Measurements from ENCODE around the gene TIMM10B. TPM values are rescaled to one million over a fixed set of nuclear protein-coding genes. Genes with fewer than 3 reads are reported as not detected.

Gene TIMM10B
- total RNA-seq, 1 donor from 2014 or later, result 37.5 TPM

DNA sequence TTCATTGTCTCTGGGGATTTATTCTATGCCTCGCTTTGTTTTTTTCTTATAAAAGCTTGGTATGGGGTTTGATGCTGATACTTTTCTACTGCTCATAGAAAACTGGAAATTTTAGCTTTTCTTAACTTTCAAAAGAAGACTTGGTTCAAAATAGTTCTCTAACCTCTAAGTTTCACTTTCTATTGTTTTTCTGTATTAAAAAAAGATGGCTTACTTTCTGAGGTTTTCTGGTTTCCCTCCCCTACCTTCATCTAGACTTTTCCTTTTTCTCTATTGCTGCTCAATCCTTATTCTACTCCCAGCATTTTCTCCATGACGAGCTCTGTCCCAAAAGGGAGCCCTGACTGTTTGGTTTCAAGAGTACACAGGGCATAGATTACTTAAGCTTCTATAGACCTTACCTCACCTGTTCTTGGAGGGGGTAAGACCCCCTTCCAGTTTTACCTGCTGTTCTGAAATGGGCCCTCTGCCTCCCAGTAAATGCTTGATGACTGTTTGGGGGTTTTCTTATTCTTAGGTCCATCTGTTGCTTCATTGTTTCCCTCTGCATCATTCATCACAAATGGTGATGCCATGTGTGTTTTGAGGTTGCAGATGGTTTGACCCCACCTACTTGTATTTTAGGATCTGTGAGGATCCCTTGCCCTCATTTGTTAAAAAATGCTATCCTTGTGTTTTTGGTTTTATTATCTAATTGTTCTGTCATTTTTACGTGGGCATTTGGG is 45.3 kb downstream of the TIMM10B start:
- no peak for DNase-seq (ENCODE audit: low spot score, unreplicated experiment)
- Mint-ChIP-seq H3K27ac (no peak overlapping the region), H3K27me3 (no peaks in the 10 kb centered on the region), H3K36me3 (ENCODE audit: insufficient read depth) (peaks cover 3% of the 10 kb centered on the region), H3K4me3 (ENCODE audit: low read depth) (no peak overlapping the region), H3K4me1 (ENCODE audit: low read depth) (no peaks in the 10 kb centered on the region), H3K9me3 (ENCODE audit: low read depth) (no peaks in the 10 kb centered on the region)
- TF ChIP-seq, protein P1, sequence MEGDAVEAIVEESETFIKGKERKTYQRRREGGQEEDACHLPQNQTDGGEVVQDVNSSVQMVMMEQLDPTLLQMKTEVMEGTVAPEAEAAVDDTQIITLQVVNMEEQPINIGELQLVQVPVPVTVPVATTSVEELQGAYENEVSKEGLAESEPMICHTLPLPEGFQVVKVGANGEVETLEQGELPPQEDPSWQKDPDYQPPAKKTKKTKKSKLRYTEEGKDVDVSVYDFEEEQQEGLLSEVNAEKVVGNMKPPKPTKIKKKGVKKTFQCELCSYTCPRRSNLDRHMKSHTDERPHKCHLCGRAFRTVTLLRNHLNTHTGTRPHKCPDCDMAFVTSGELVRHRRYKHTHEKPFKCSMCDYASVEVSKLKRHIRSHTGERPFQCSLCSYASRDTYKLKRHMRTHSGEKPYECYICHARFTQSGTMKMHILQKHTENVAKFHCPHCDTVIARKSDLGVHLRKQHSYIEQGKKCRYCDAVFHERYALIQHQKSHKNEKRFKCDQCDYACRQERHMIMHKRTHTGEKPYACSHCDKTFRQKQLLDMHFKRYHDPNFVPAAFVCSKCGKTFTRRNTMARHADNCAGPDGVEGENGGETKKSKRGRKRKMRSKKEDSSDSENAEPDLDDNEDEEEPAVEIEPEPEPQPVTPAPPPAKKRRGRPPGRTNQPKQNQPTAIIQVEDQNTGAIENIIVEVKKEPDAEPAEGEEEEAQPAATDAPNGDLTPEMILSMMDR (IDR thresholded peaks at IDR 0.05; ENCODE audit: unreplicated experiment), result no peak

DNA sequence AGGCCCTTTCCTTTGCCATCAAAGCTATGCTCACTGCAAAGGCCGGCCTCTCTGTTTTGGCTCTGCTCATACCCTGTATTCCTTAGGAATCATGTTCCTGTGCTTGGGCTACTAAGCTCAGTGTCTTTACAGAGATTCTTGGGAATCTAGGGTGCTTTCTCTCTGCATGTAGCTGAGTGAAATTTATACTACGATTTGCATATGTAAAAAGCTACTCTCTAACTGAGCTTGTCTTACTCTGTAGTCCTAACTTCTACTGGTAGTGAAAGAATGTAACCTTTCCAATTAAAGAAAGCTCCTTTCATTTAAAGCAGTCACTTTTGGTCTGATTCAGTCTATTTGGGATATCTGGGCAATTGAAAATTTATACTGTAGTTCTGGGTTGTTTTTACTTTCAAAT is 48.0 kb downstream of the TIMM10B start:
- no peaks in the 10 kb centered on the region for H3K4me1 Mint-ChIP-seq (ENCODE audit: low read depth)
- no peaks in the 10 kb centered on the region for H3K36me3 Mint-ChIP-seq (ENCODE audit: insufficient read depth)
- TF ChIP-seq, protein P1 (IDR thresholded peaks at IDR 0.05; ENCODE audit: unreplicated experiment), result no peak
- no peaks in the 10 kb centered on the region for H3K27me3 Mint-ChIP-seq
- H3K27ac Mint-ChIP-seq, result no peak overlapping the region
- no peaks in the 10 kb centered on the region for H3K9me3 Mint-ChIP-seq (ENCODE audit: low read depth)
- H3K4me3 Mint-ChIP-seq (ENCODE audit: low read depth), result no peak overlapping the region
- no peak for DNase-seq (ENCODE audit: low spot score, unreplicated experiment)

DNA sequence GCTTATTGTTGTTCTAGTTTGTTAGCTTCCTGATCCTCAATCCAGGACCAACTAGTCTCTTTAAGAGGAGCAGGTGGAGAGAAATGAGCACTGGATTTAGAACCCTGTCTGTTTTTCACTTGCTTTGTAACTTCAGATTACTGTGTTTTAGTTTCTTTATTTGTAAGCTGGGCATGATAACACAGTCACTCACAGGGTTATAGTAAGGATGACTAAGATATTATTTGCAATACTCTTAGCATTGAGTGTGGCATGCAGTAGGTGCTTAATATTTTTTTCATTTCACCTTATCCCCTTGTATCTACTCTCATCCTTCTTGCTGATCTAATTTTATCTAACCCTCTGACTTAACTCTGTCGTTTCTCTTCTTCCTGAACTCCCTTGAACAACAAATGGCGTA is 49.5 kb downstream of the TIMM10B start:
- H3K4me1 Mint-ChIP-seq (ENCODE audit: low read depth), result no peaks in the 10 kb centered on the region
- no peak for DNase-seq (ENCODE audit: low spot score, unreplicated experiment)
- TF ChIP-seq, protein P1 (IDR thresholded peaks at IDR 0.05; ENCODE audit: unreplicated experiment), result no peak
- H3K9me3 Mint-ChIP-seq (ENCODE audit: low read depth), result no peaks in the 10 kb centered on the region
- no peak overlapping the region for H3K27ac Mint-ChIP-seq
- H3K4me3 Mint-ChIP-seq (ENCODE audit: low read depth), result no peak overlapping the region
- H3K36me3 Mint-ChIP-seq (ENCODE audit: insufficient read depth), result peaks cover 1% of the 10 kb centered on the region
- no peaks in the 10 kb centered on the region for H3K27me3 Mint-ChIP-seq

DNA sequence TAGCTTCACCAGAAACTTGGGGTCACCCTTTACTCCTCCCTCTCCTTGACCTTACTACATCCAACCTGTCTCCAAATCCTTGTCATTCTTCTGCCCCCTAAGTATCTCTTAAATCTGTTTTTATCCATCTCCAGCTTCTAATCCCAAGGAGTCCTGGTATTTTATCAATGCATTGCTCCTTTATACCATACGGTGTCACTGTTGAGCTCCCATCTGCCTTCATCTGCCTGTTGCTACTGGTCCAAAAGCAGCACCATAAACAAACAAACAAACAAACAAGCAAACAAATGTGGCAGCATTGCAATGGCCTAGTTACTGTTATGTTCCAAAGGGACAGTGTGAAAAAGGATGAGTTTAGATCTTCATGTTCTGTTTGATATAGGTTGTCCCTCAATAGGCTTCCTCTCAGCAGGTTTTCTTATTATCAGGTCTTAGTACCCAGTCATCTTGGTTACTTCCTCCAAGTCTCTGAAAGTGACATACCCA is 50.0 kb downstream of the TIMM10B start:
- no peaks in the 10 kb centered on the region for H3K4me1 Mint-ChIP-seq (ENCODE audit: low read depth)
- no peak overlapping the region for H3K27ac Mint-ChIP-seq
- no peak overlapping the region for H3K4me3 Mint-ChIP-seq (ENCODE audit: low read depth)
- peaks cover 1% of the 10 kb centered on the region for H3K36me3 Mint-ChIP-seq (ENCODE audit: insufficient read depth)
- no peaks in the 10 kb centered on the region for H3K27me3 Mint-ChIP-seq
- no peak for DNase-seq (ENCODE audit: low spot score, unreplicated experiment)
- no peaks in the 10 kb centered on the region for H3K9me3 Mint-ChIP-seq (ENCODE audit: low read depth)
- TF ChIP-seq, protein P1 (IDR thresholded peaks at IDR 0.05; ENCODE audit: unreplicated experiment), result peak; percentile 76

Other genes with a start within 250 kb of the TIMM10B start
- gene FHIP1B, start 246.9 kb upstream of the TIMM10B start, total RNA-seq, result 58.4 and 63.0 TPM in 2 replicates
- 2.0 and 2.1 TPM in 2 replicates for gene CNGA4, start 242.4 kb upstream of the TIMM10B start, total RNA-seq
- 7.4 and 7.5 TPM in 2 replicates for gene CCKBR, start 221.7 kb upstream of the TIMM10B start, total RNA-seq
- gene CAVIN3, start 161.0 kb upstream of the TIMM10B start, total RNA-seq, result 6.7 and 7.1 TPM in 2 replicates
- gene SMPD1, start 91.0 kb upstream of the TIMM10B start, total RNA-seq, result 25.5 and 27.8 TPM in 2 replicates
- 64.2 and 71.4 TPM in 2 replicates for gene APBB1, start 62.4 kb upstream of the TIMM10B start, total RNA-seq
- gene HPX, start 40.5 kb upstream of the TIMM10B start, total RNA-seq, result 2.5 and 6.1 TPM in 2 replicates
- gene TRIM3, start 7.6 kb upstream of the TIMM10B start, total RNA-seq, result 18.5 and 22.6 TPM in 2 replicates
- gene ARFIP2, start 170 bp upstream of the TIMM10B start, total RNA-seq, result 77.0 and 78.1 TPM in 2 replicates
- 7.0 and 7.7 TPM in 2 replicates for gene DNHD1, start 15.8 kb downstream of the TIMM10B start, total RNA-seq
- 18.8 and 21.7 TPM in 2 replicates for gene RRP8, start 122.1 kb downstream of the TIMM10B start, total RNA-seq
- 127 and 133 TPM in 2 replicates for gene ILK, start 122.3 kb downstream of the TIMM10B start, total RNA-seq
- gene TAF10, start 130.7 kb downstream of the TIMM10B start, total RNA-seq, result 148 and 160 TPM in 2 replicates
- 54.4 and 59.9 TPM in 2 replicates for gene TPP1, start 137.9 kb downstream of the TIMM10B start, total RNA-seq
- 54.7 and 61.4 TPM in 2 replicates for gene DCHS1, start 174.3 kb downstream of the TIMM10B start, total RNA-seq
- 36.5 and 41.3 TPM in 2 replicates for gene MRPL17, start 201.8 kb downstream of the TIMM10B start, total RNA-seq

Data from progenitor cell of endocrine pancreas (in vitro differentiated cells).